RWPE2 (cell line): Measurements from ENCODE around the gene WWTR1.

Source experiments
- ATAC-seq: fragments of 200-7000 bp; cut with Tn5 transposase; 3 replicates; pipeline ENCODE4 v1.9.1; 2021; ENCODE audit warnings: low read depth
- DNase-seq: peaks from one replicate; pipeline ENCODE4 v3.0.0-alpha.2; 2020; ENCODE audit warnings: low spot score
- H3K27ac ChIP-seq: fragments of 450-650 bp; 2 replicates; pipeline ENCODE4 v1.5.1; 2017; ENCODE audit warnings: mild to moderate bottlenecking; ENCODE audit not compliant: poor library complexity, severe bottlenecking
- H3K27me3 ChIP-seq: fragments of 250-450 bp; sonication (Bioruptor Pico); 2 replicates; pipeline ENCODE4 v1.5.1; 2021; ENCODE audit warnings: mild to moderate bottlenecking, moderate library complexity; ENCODE audit not compliant: insufficient read depth, poor library complexity, severe bottlenecking
- H3K36me3 ChIP-seq: fragments of 250-450 bp; sonication (Bioruptor Pico); 2 replicates; pipeline ENCODE4 v1.5.1; 2020; ENCODE audit warnings: low read depth, mild to moderate bottlenecking, moderate library complexity
- H3K4me1 ChIP-seq: fragments of 250-450 bp; sonication (Bioruptor Pico); 2 replicates; pipeline ENCODE4 v1.5.1; 2021; ENCODE audit warnings: mild to moderate bottlenecking, moderate library complexity; ENCODE audit not compliant: insufficient read depth, poor library complexity, severe bottlenecking
- H3K4me3 ChIP-seq: fragments of 250-450 bp; sonication (Bioruptor Pico); 2 replicates; pipeline ENCODE4 v1.5.1; 2021; ENCODE audit warnings: mild to moderate bottlenecking, moderate library complexity; ENCODE audit not compliant: severe bottlenecking
- H3K9me3 ChIP-seq: fragments of 250-450 bp; sonication (Bioruptor Pico); 2 replicates; pipeline ENCODE4 v1.5.1; 2021; ENCODE audit warnings: mild to moderate bottlenecking, moderate library complexity; ENCODE audit not compliant: severe bottlenecking
- CTCF ChIP-seq: fragments of 450-650 bp; IDR thresholded peaks from one replicate; pipeline ENCODE4 v1.5.1; 2017; ENCODE audit warnings: mild to moderate bottlenecking, moderate library complexity; ENCODE audit not compliant: poor library complexity, severe bottlenecking

WWTR1 gene

GRCh38 chr3:149628957-149629670 is 28.7 kb downstream of the WWTR1 start:
- Histone ChIP-seq H3K4me3 (no peak overlapping the region), H3K36me3 (peaks cover 11% of the 10 kb centered on the region; the same call in 1 of the 2 replicates), H3K27me3 (no peaks in the 10 kb centered on the region), H3K27ac (no peak overlapping the region), H3K9me3 (no peaks in the 10 kb centered on the region), H3K4me1 (peaks cover 18% of the 10 kb centered on the region)
- DNase-seq (no peak), ATAC-seq (no peak)
- TF ChIP-seq CTCF = no peak

- no peak overlapping the region for H3K27ac ChIP-seq
- H3K4me1 ChIP-seq = peaks cover 23% of the 10 kb centered on the region
- no peak for TF ChIP-seq CTCF
- no peaks in the 10 kb centered on the region for H3K36me3 ChIP-seq
- H3K27me3 ChIP-seq = no peaks in the 10 kb centered on the region
- no peak for ATAC-seq
- no peak overlapping the region for H3K4me3 ChIP-seq
- H3K9me3 ChIP-seq = no peaks in the 10 kb centered on the region
- no peak for DNase-seq
Measured at GRCh38 chr3:149626671-149627070, 31.2 kb downstream of the WWTR1 start.

- Histone ChIP-seq H3K4me1 (peaks cover 29% of the 10 kb centered on the region), H3K27me3 (no peaks in the 10 kb centered on the region), H3K4me3 (no peak overlapping the region), H3K36me3 (no peaks in the 10 kb centered on the region), H3K27ac (no peak overlapping the region), H3K9me3 (no peaks in the 10 kb centered on the region)
- DNase-seq (no peak), ATAC-seq (no peak)
- TF ChIP-seq CTCF = no peak
Measured at GRCh38 chr3:149625795-149626194, 32.0 kb downstream of the WWTR1 start.

- peaks cover 37% of the 10 kb centered on the region for H3K4me1 ChIP-seq
- no peak for DNase-seq
Measured at GRCh38 chr3:149623824-149624223, 34.0 kb downstream of the WWTR1 start.

More at GRCh38 chr3:149623824-149624223, 34.0 kb downstream of the WWTR1 start:
- ATAC-seq = no peak
- Histone ChIP-seq H3K27ac (no peak overlapping the region), H3K36me3 (no peaks in the 10 kb centered on the region), H3K4me3 (no peak overlapping the region), H3K9me3 (no peaks in the 10 kb centered on the region), H3K27me3 (no peaks in the 10 kb centered on the region)
- no peak for TF ChIP-seq CTCF
